NCI-H1436 (cell line): Measurements from ENCODE around the gene OTOP2.
A peak's percentile ranks its signal among the peaks of the same experiment; 100 is the strongest.

Source experiments
- DNase-seq: peaks from one replicate; lab custom pipeline; 2025; lab: John Stamatoyannopoulos, UW

Gene OTOP2

GRCh38 chr17:74924250-74924948 lies at the start of gene OTOP2:
Gene OTOP2 (plus strand): TSS chr17:74924273. CDS start chr17:74924633, 360 bp downstream.
- no peak for DNase-seq

GRCh38 chr17:74874615-74875037 lies 49.4 kb upstream of the OTOP2 start:
- no peak for DNase-seq

GRCh38 chr17:74875155-74875976 lies 48.7 kb upstream of the OTOP2 start:
- no peak for DNase-seq

GRCh38 chr17:74875977-74876593 lies 48.0 kb upstream of the OTOP2 start:
- no peak for DNase-seq

GRCh38 chr17:74877592-74878548 lies 46.2 kb upstream of the OTOP2 start:
- DNase-seq: peak; percentile 36

- no peak for DNase-seq
Measured at GRCh38 chr17:74878658-74879057, 45.4 kb upstream of the OTOP2 start.

GRCh38 chr17:74879308-74879707 lies 44.8 kb upstream of the OTOP2 start:
- DNase-seq: no peak

GRCh38 chr17:74881073-74881472 lies 43.0 kb upstream of the OTOP2 start:
- DNase-seq: no peak

- DNase-seq: no peak
Measured at GRCh38 chr17:74882517-74883240, 41.4 kb upstream of the OTOP2 start.

- DNase-seq: no peak
Measured at GRCh38 chr17:74883241-74883745, 40.8 kb upstream of the OTOP2 start.

- DNase-seq: no peak
Measured at GRCh38 chr17:74888469-74888868, 35.6 kb upstream of the OTOP2 start.

GRCh38 chr17:74890554-74890953 lies 33.5 kb upstream of the OTOP2 start:
- no peak for DNase-seq

- no peak for DNase-seq
Measured at GRCh38 chr17:74892013-74892841, 31.8 kb upstream of the OTOP2 start.

GRCh38 chr17:74892974-74893911 lies 30.8 kb upstream of the OTOP2 start, which contains the start of gene FADS6:
Gene FADS6 (minus strand): TSS chr17:74893633. CDS start chr17:74893595, 38 bp downstream.
- DNase-seq: no peak

- no peak for DNase-seq
Measured at GRCh38 chr17:74893936-74894671, 30.0 kb upstream of the OTOP2 start.

- DNase-seq: no peak
Measured at GRCh38 chr17:74898376-74898946, 25.6 kb upstream of the OTOP2 start.

GRCh38 chr17:74900208-74900607 lies 23.9 kb upstream of the OTOP2 start:
- DNase-seq: no peak
